CD4-positive, alpha-beta T cell (primary cell): Measurements from ENCODE around the gene USP15. TPM values are rescaled to one million over a fixed set of nuclear protein-coding genes. Genes with fewer than 3 reads are reported as not detected.

Source experiments
- ATAC-seq: fragments of 200-7000 bp; cut with Tn5 transposase; one replicate; pipeline ENCODE4 v1.10.0; 2022; ENCODE audit warnings: mild to moderate bottlenecking; ENCODE audit not compliant: poor library complexity
- CTCF ChIA-PET: fragments of 350-600 bp; sonication (Branson Sonifier 250); formaldehyde crosslinking; loops from one replicate; lab custom pipeline; 2021; ENCODE audit warnings: antibody characterized with exemption, inconsistent platforms; lab: Charles Lee
- POLR2A ChIA-PET: fragments of 350-600 bp; sonication (Branson Sonifier 250); formaldehyde crosslinking; loops from one replicate; lab custom pipeline; 2021; ENCODE audit warnings: antibody characterized with exemption, inconsistent platforms; lab: Charles Lee
- DNase-seq, 14 experiments: peaks; one replicate each; pipeline ENCODE4 v3.0.0-alpha.2; 2013 to 2020; ENCODE audit warnings: mixed read lengths in 2 of 14
- H3K27ac ChIP-seq, 2 donors: one replicate each; pipeline versions ENCODE4 v1.5.1 to v1.7.0; 2013; ENCODE audit warnings: low read length in 2 of 2, low read depth in 1 of 2, mild to moderate bottlenecking in 1 of 2
- H3K27me3 ChIP-seq, 2 experiments: 1 replicate in 1 of 2; 2 replicates in 1 of 2; pipeline versions ENCODE4 v1.6.1 to v1.7.0; 2013; ENCODE audit warnings: low read length in 2 of 2, control low read depth in 1 of 2, mild to moderate bottlenecking in 1 of 2, moderate library complexity in 1 of 2; ENCODE audit not compliant: insufficient read depth in 2 of 2, control insufficient read depth in 1 of 2
- H3K36me3 ChIP-seq: one replicate; pipeline ENCODE4 v1.6.1; 2013; ENCODE audit warnings: low read length, control low read depth; ENCODE audit not compliant: insufficient read depth
- H3K4me1 ChIP-seq: one replicate; pipeline ENCODE4 v1.6.1; 2013; ENCODE audit warnings: low read length, control low read depth; ENCODE audit not compliant: insufficient read depth
- H3K4me3 ChIP-seq: one replicate; pipeline ENCODE4 v1.5.1; 2013; ENCODE audit warnings: mild to moderate bottlenecking, low read length, moderate library complexity
- H3K9me3 ChIP-seq, 2 experiments: 1 replicate in 1 of 2; 2 replicates in 1 of 2; pipeline versions ENCODE4 v1.6.1 to v1.7.0; 2013; ENCODE audit warnings: low read length in 2 of 2, mild to moderate bottlenecking in 2 of 2, control low read depth in 1 of 2, moderate library complexity in 1 of 2; ENCODE audit not compliant: control insufficient read depth in 1 of 2, insufficient read depth in 1 of 2
- H3K27ac Mint-ChIP-seq: one replicate; pipeline ENCODE4 v1.8.0; 2020; ENCODE audit warnings: mixed read lengths
- H3K27me3 Mint-ChIP-seq: one replicate; pipeline ENCODE4 v1.8.0; 2021; ENCODE audit warnings: mixed read lengths
- H3K36me3 Mint-ChIP-seq: one replicate; pipeline ENCODE4 v1.8.0; 2021; ENCODE audit warnings: low read depth, mixed read lengths
- H3K4me1 Mint-ChIP-seq: one replicate; pipeline ENCODE4 v1.8.0; 2021; ENCODE audit warnings: low read depth, mixed read lengths
- H3K4me3 Mint-ChIP-seq: one replicate; pipeline ENCODE4 v1.8.0; 2020; ENCODE audit warnings: mild to moderate bottlenecking, mixed read lengths
- H3K9me3 Mint-ChIP-seq: one replicate; pipeline ENCODE4 v1.8.0; 2020; ENCODE audit warnings: mixed read lengths
- CTCF ChIP-seq: fragments of 200-600 bp; IDR thresholded peaks from one replicate; pipeline ENCODE4 v1.8.0; 2022; ENCODE audit warnings: antibody characterized with exemption, mild to moderate bottlenecking
- intact Hi-C, 2 experiments: fragments of 100-400 bp; cut with DNase I in 1 of 2; cut with micrococcal nuclease in 1 of 2; formaldehyde crosslinking; loops; one replicate each; pipeline versions ENCODE4 v1.15.1 to v1.9.0; 2023 to 2025; cut with DNase I, micrococcal nuclease
- total RNA-seq, 174 experiments: library from RNA in 2 of 174; stranded (reverse) in 2 of 174; gene quantifications; one replicate each; pipeline ENCODE4 v1.2.3 and lab custom pipeline; 2021 to 2026

The USP15 gene
- total RNA-seq, 2 experiments from 2014 or later, result 212 to 218 TPM

- H3K4me1 Mint-ChIP-seq, result peaks cover 8% of the 10 kb centered on the region
- no peak overlapping the region for H3K4me3 Mint-ChIP-seq
- Histone ChIP-seq H3K9me3 (no peaks in the 10 kb centered on the region), H3K27ac (no peak overlapping the region), H3K4me1 (no peaks in the 10 kb centered on the region), H3K4me3 (no peak overlapping the region), H3K27me3 (no peaks in the 10 kb centered on the region), H3K36me3 (peaks cover 87% of the 10 kb centered on the region)
- peaks cover 82% of the 10 kb centered on the region for H3K36me3 Mint-ChIP-seq
- ATAC-seq (no peak), DNase-seq (no peak)
- H3K9me3 Mint-ChIP-seq, result no peaks in the 10 kb centered on the region
- no peak overlapping the region for H3K27ac Mint-ChIP-seq
- TF ChIP-seq CTCF, result no peak
- H3K27me3 Mint-ChIP-seq, result no peaks in the 10 kb centered on the region
- POLR2A ChIA-PET, result no interaction called here
- intact Hi-C loops, result no loop called here
- CTCF ChIA-PET, result no interaction called here
Measured at GRCh38 chr12:62400135-62400534, 139.9 kb downstream of the USP15 start.

- Histone ChIP-seq H3K4me3 (no peak overlapping the region), H3K27me3 (no peaks in the 10 kb centered on the region), H3K9me3 (no peaks in the 10 kb centered on the region), H3K27ac (no peak overlapping the region), H3K36me3 (peaks cover 80% of the 10 kb centered on the region), H3K4me1 (no peaks in the 10 kb centered on the region)
- Mint-ChIP-seq H3K27ac (no peak overlapping the region), H3K27me3 (no peaks in the 10 kb centered on the region), H3K36me3 (peaks cover 78% of the 10 kb centered on the region), H3K4me1 (peaks cover 4% of the 10 kb centered on the region), H3K9me3 (no peaks in the 10 kb centered on the region), H3K4me3 (no peak overlapping the region)
- intact Hi-C loops, result no loop called here
- no peak for TF ChIP-seq CTCF
- ATAC-seq, result no peak
- DNase-seq, result no peak
- ChIA-PET CTCF (no interaction called here), POLR2A (no interaction called here)
Measured at GRCh38 chr12:62401631-62402030, 141.4 kb downstream of the USP15 start.

- ChIA-PET CTCF (no interaction called here), POLR2A (no interaction called here)
- Histone ChIP-seq H3K9me3 (no peaks in the 10 kb centered on the region), H3K27me3 (no peaks in the 10 kb centered on the region), H3K36me3 (peaks cover 74% of the 10 kb centered on the region), H3K4me3 (no peak overlapping the region), H3K4me1 (no peaks in the 10 kb centered on the region), H3K27ac (no peak overlapping the region)
- ATAC-seq, result no peak
- peaks cover 4% of the 10 kb centered on the region for H3K4me1 Mint-ChIP-seq
- DNase-seq, result no peak
- H3K27ac Mint-ChIP-seq, result peak overlapping the region; percentile 25
- H3K9me3 Mint-ChIP-seq, result no peaks in the 10 kb centered on the region
- peaks cover 87% of the 10 kb centered on the region for H3K36me3 Mint-ChIP-seq
- intact Hi-C loops, result no loop called here
- TF ChIP-seq CTCF, result no peak
- no peaks in the 10 kb centered on the region for H3K27me3 Mint-ChIP-seq
- H3K4me3 Mint-ChIP-seq, result no peak overlapping the region
Measured at GRCh38 chr12:62403031-62403430, 142.8 kb downstream of the USP15 start.
